K562 (cell line): ENCODE data around the gene NFS1.

Experiments used
- CBX8 ChIP-seq: fragments of 200-600 bp; sonication (generic); IDR thresholded peaks from 2 replicates; pipeline ENCODE4 v1.6.1; 2012; ENCODE audit warnings: borderline replicate concordance, mixed run types, low read depth, mild to moderate bottlenecking, moderate library complexity, mixed read lengths, low read length, control low read depth, inconsistent platforms; ENCODE audit not compliant: poor library complexity, severe bottlenecking; ENCODE audit errors: extremely low read depth
- KLF10 ChIP-seq: fragments of 250-450 bp; sonication (Bioruptor Pico); IDR thresholded peaks from 2 replicates; pipeline ENCODE4 v1.6.1; 2021; ENCODE audit warnings: matching md5 sums
- RBM17 ChIP-seq: fragments of 200-400 bp; formaldehyde crosslinking; IDR thresholded peaks from 2 replicates; pipeline ENCODE4 v1.6.1; 2017; ENCODE audit warnings: low read depth, mild to moderate bottlenecking, low read length, borderline replicate concordance
- TOE1 ChIP-seq, 2 experiments: fragments of 450-650 bp in 1 of 2; sonication (generic) in 1 of 2; formaldehyde crosslinking in 1 of 2; IDR thresholded peaks; 2 replicates each; pipeline versions ENCODE4 v1.7.1 to v1.8.0; 2016 to 2022; ENCODE audit warnings: borderline replicate concordance in 2 of 2, mild to moderate bottlenecking in 2 of 2, antibody characterized with exemption in 1 of 2, inconsistent platforms in 1 of 2, low read depth in 1 of 2, missing genetic modification reagents in 1 of 2, moderate library complexity in 1 of 2
- ZNF24 ChIP-seq: fragments of 450-650 bp; IDR thresholded peaks from 2 replicates; pipeline ENCODE4 v1.6.1; 2016

GRCh38 chr20:35654415-35654814 lies 44.7 kb downstream of the NFS1 start:
- TF ChIP-seq RBM17 = no peak
- no peak for TF ChIP-seq TOE1 (IDR thresholded peaks at IDR 0.05; ENCODE audit: borderline replicate concordance)
- TF ChIP-seq TOE1 (CRISPR knock-in tag; IDR thresholded peaks at IDR 0.05; ENCODE audit: borderline replicate concordance, low read depth) = no peak
- no peak for TF ChIP-seq KLF10
- no peak for TF ChIP-seq CBX8
- TF ChIP-seq ZNF24 = no peak
